GM06990 (cell line): ENCODE measurements around the gene CDIP1.

Source experiments
- DNase-seq: peaks from one replicate; pipeline ENCODE4 v3.0.0-alpha.2; 2011; ENCODE audit not compliant: insufficient read length; ENCODE audit errors: extremely low read depth
- H3K27me3 ChIP-seq: replicated peaks from 2 replicates; pipeline ENCODE4 v1.6.0; 2011; ENCODE audit warnings: low read length; ENCODE audit not compliant: control insufficient read depth, insufficient read depth
- H3K36me3 ChIP-seq: 2 replicates; pipeline ENCODE4 v1.5.1; 2011; ENCODE audit warnings: low read length; ENCODE audit not compliant: control insufficient read depth, insufficient read depth
- H3K4me3 ChIP-seq: replicated peaks from 2 replicates; pipeline ENCODE4 v1.5.1; 2011; ENCODE audit warnings: low read depth, mild to moderate bottlenecking, control low read depth, low read length
- TF ChIP-seq, protein P1 (sequence below): IDR thresholded peaks from 2 replicates; pipeline ENCODE4 v1.5.1; 2011; ENCODE audit warnings: low read length, control low read depth, mild to moderate bottlenecking, inconsistent platforms; ENCODE audit not compliant: insufficient read depth, poor library complexity, severe bottlenecking

CDIP1 gene

GRCh38 chr16:4524571-4524970 is 14.0 kb downstream of the CDIP1 start:
- Histone ChIP-seq H3K27me3 (no peaks in the 10 kb centered on the region), H3K4me3 (no peak overlapping the region), H3K36me3 (no peaks in the 10 kb centered on the region)
- no peak for DNase-seq
- TF ChIP-seq, protein P1, sequence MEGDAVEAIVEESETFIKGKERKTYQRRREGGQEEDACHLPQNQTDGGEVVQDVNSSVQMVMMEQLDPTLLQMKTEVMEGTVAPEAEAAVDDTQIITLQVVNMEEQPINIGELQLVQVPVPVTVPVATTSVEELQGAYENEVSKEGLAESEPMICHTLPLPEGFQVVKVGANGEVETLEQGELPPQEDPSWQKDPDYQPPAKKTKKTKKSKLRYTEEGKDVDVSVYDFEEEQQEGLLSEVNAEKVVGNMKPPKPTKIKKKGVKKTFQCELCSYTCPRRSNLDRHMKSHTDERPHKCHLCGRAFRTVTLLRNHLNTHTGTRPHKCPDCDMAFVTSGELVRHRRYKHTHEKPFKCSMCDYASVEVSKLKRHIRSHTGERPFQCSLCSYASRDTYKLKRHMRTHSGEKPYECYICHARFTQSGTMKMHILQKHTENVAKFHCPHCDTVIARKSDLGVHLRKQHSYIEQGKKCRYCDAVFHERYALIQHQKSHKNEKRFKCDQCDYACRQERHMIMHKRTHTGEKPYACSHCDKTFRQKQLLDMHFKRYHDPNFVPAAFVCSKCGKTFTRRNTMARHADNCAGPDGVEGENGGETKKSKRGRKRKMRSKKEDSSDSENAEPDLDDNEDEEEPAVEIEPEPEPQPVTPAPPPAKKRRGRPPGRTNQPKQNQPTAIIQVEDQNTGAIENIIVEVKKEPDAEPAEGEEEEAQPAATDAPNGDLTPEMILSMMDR: no peak

DNA sequence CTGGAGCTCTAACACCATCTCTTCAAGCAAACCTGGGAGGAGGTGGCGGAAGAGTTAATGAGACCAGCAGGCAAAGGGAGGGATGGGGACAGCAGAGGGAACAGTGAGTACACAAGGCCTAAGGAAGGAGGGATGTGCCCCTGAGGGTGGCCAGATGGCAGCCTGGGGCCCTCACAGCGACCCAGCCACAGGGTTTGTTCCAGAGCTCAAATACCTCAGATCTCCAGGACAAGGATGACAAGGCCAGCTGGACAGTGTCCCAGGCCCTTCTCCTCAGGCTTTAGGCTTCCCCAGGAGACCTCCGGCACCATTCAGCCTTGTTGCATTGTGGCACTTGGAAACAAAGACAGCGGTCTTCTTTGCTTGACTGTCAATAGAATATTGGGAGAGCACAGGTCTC is 14.9 kb downstream of the CDIP1 start:
- Histone ChIP-seq H3K4me3 (no peak overlapping the region), H3K36me3 (no peaks in the 10 kb centered on the region), H3K27me3 (no peaks in the 10 kb centered on the region)
- TF ChIP-seq, protein P1: no peak
- DNase-seq: no peak

GRCh38 chr16:4522051-4522581 is 16.5 kb downstream of the CDIP1 start:
- Histone ChIP-seq H3K36me3 (no peaks in the 10 kb centered on the region), H3K27me3 (no peaks in the 10 kb centered on the region), H3K4me3 (no peak overlapping the region)
- TF ChIP-seq, protein P1: no peak
- DNase-seq: no peak

GRCh38 chr16:4520913-4521312 is 17.7 kb downstream of the CDIP1 start:
- Histone ChIP-seq H3K4me3 (no peak overlapping the region), H3K36me3 (no peaks in the 10 kb centered on the region), H3K27me3 (no peaks in the 10 kb centered on the region)
- TF ChIP-seq, protein P1: no peak
- no peak for DNase-seq

DNA sequence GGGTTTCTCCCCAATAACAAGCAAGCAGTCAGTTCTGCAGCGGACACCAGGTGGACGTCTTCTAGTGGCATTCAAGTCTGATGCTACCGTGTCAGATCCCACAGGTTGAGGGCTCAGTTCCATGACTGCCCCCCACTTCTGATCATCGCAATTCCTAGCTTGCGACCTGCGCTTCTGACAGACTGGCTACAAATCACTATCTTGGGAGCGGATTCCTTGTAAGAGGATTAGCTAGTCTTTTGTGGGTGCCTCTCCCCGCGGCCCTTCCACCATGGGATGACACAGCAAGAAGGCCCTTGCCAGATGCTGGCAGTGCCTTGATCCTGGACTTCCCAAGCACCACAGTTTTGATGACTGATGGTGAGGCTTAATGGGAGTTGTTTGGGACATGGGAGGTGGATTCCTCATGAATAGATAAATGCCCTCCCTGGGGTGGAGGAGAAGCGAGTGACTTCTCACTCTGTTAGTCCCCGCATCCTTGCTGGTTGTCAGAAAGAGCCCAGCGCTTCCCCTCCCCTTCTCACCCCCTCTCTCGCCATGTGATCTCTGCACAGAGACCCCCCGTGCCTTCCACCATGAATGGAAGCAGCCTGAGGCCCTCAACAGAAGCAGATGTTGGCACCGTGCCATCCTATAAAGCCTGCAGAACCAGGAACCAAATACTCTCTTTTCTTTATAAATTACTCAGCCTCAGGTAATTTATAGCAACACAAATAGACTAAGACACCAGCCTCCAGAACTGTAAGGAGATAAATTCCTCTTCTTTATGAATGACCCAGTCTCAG is 19.1 kb downstream of the CDIP1 start:
- Histone ChIP-seq H3K4me3 (no peak overlapping the region), H3K27me3 (no peaks in the 10 kb centered on the region), H3K36me3 (peaks cover 1% of the 10 kb centered on the region; the same call in 1 of the 2 replicates)
- DNase-seq: no peak
- TF ChIP-seq, protein P1: no peak
